ENCODE measurements around the gene CIITA. TPM values are rescaled to one million over a fixed set of nuclear protein-coding genes. Genes with fewer than 3 reads are reported as not detected.
"Not testable (repeated sequence)": the region's sequence is repeated elsewhere in the genome, so short reads cannot be mapped to it uniquely, and the experiment has no call there.

The CIITA gene
- total and polyA plus RNA-seq, 8 donors = 1.8 to 39.7 (median 5.4) TPM

GRCh38 chr16:10964039-10964890 is 87.3 kb downstream of the CIITA start:
- H3K4me3 ChIP-seq = no peak overlapping the region
- intact Hi-C loops (cut with DNase I) = no loop called here
- DNase-seq (peak; percentile 67 to 95 (median 84)), FAIRE-seq (no peak), ATAC-seq (peak; percentile 90 to 96 (median 96))
- peak; percentile 82 to 94 (median 92) for TF ChIP-seq CTCF (IDR thresholded peaks at IDR 0.05)
- peaks cover 0 to 6% (median 0%) of the 10 kb centered on the region in 3 donors for H3K4me1 ChIP-seq
- no peaks in the 10 kb centered on the region for H3K36me3 ChIP-seq
- H3K27me3 ChIP-seq = no peaks in the 10 kb centered on the region
- 25 to 29% methylated on average over 20 of the region's 20 CpGs for WGBS, 2 donors
- no peak overlapping the region for H3K27ac ChIP-seq
- no peaks in the 10 kb centered on the region for H3K9me3 ChIP-seq

GRCh38 chr16:10964891-10965326 is 87.9 kb downstream of the CIITA start:
- TF ChIP-seq CTCF (IDR thresholded peaks at IDR 0.05) = no peak
- DNase-seq (no peak), FAIRE-seq (no peak), ATAC-seq (no peak)
- Histone ChIP-seq H3K27ac (no peak overlapping the region), H3K9me3 (no peaks in the 10 kb centered on the region), H3K4me3 (no peak overlapping the region), H3K4me1 (peaks cover 0 to 6% (median 0%) of the 10 kb centered on the region in 3 donors), H3K27me3 (no peaks in the 10 kb centered on the region), H3K36me3 (no peaks in the 10 kb centered on the region)
- intact Hi-C loops (cut with DNase I) = loop anchor here in 1 of 3 donors (5.0 kb wide), 1 partner anchor 287 kb away; no protein-coding TSS in a partner anchor
- WGBS, 2 donors = 90 to 92% methylated on average over 8 of the region's 8 CpGs

- 76 to 78% methylated on average over 6 of the region's 6 CpGs for WGBS, 2 donors
- peaks cover 0 to 6% (median 0%) of the 10 kb centered on the region in 3 donors for H3K4me1 ChIP-seq
- no peak overlapping the region for H3K27ac ChIP-seq
- no peak for FAIRE-seq
- H3K27me3 ChIP-seq = no peaks in the 10 kb centered on the region
- intact Hi-C loops (cut with DNase I) = loop anchor here in 1 of 3 donors (5.0 kb wide), 1 partner anchor 287 kb away; no protein-coding TSS in a partner anchor
- H3K36me3 ChIP-seq = no peaks in the 10 kb centered on the region
- no peak for TF ChIP-seq CTCF (IDR thresholded peaks at IDR 0.05)
- ATAC-seq = no peak
- H3K9me3 ChIP-seq = no peaks in the 10 kb centered on the region
- H3K4me3 ChIP-seq = no peak overlapping the region
- DNase-seq = no peak
Observed at GRCh38 chr16:10965440-10966061, 88.5 kb downstream of the CIITA start.

GRCh38 chr16:10966129-10966528 is 89.1 kb downstream of the CIITA start:
- no peak for TF ChIP-seq CTCF (IDR thresholded peaks at IDR 0.05)
- intact Hi-C loops (cut with DNase I) = loop anchor here in 1 of 3 donors (5.0 kb wide), 1 partner anchor 286 kb away; no protein-coding TSS in a partner anchor
- DNase-seq = no peak
- no peak overlapping the region for H3K27ac ChIP-seq
- H3K9me3 ChIP-seq = no peaks in the 10 kb centered on the region
- no peak for FAIRE-seq
- no peaks in the 10 kb centered on the region for H3K36me3 ChIP-seq
- ATAC-seq = no peak
- WGBS, 2 donors = 79 to 87% methylated on average over 5 of the region's 5 CpGs
- no peak overlapping the region for H3K4me3 ChIP-seq
- no peaks in the 10 kb centered on the region for H3K27me3 ChIP-seq
- peaks cover 0 to 6% (median 0%) of the 10 kb centered on the region in 3 donors for H3K4me1 ChIP-seq

GRCh38 chr16:10966559-10966958 is 89.6 kb downstream of the CIITA start:
- not testable (repeated sequence) for H3K4me1 ChIP-seq, ATAC-seq, H3K9me3 ChIP-seq, DNase-seq, H3K4me3 ChIP-seq, FAIRE-seq, H3K27ac ChIP-seq, H3K27me3 ChIP-seq, H3K36me3 ChIP-seq
- intact Hi-C loops (cut with DNase I) = loop anchor here in 1 of 3 donors (5.0 kb wide), 1 partner anchor 286 kb away; no protein-coding TSS in a partner anchor
- 66 to 77% methylated on average over 4 of the region's 4 CpGs for WGBS, 2 donors

Data from pancreas (tissue), 10 donors.